PC-3 (cell line): Measurements from ENCODE around the gene LINC01488.

Experiments
- EZH2 ChIP-seq: fragments of 300-600 bp; sonication (generic); IDR thresholded peaks from one replicate; pipeline ENCODE4 v1.6.1; 2017; ENCODE audit warnings: antibody characterized with exemption, mild to moderate bottlenecking, low read length; ENCODE audit not compliant: unreplicated experiment
- EZH2phosphoT487 ChIP-seq: fragments of 300-600 bp; sonication (generic); IDR thresholded peaks from 2 replicates; pipeline ENCODE4 v1.6.1; 2018; ENCODE audit warnings: mild to moderate bottlenecking, antibody characterized with exemption, low read length, borderline replicate concordance
- TF ChIP-seq, protein P1 (sequence below): fragments of 300-600 bp; sonication (generic); conservative IDR thresholded peaks from 2 replicates; pipeline ENCODE4 v1.5.1; 2017; ENCODE audit warnings: antibody characterized with exemption, low read depth, mild to moderate bottlenecking, low read length

GRCh38 chr11:69442807-69443137 is 38.7 kb upstream of the LINC01488 start:
- TF ChIP-seq, protein P1, sequence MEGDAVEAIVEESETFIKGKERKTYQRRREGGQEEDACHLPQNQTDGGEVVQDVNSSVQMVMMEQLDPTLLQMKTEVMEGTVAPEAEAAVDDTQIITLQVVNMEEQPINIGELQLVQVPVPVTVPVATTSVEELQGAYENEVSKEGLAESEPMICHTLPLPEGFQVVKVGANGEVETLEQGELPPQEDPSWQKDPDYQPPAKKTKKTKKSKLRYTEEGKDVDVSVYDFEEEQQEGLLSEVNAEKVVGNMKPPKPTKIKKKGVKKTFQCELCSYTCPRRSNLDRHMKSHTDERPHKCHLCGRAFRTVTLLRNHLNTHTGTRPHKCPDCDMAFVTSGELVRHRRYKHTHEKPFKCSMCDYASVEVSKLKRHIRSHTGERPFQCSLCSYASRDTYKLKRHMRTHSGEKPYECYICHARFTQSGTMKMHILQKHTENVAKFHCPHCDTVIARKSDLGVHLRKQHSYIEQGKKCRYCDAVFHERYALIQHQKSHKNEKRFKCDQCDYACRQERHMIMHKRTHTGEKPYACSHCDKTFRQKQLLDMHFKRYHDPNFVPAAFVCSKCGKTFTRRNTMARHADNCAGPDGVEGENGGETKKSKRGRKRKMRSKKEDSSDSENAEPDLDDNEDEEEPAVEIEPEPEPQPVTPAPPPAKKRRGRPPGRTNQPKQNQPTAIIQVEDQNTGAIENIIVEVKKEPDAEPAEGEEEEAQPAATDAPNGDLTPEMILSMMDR, result no peak
- no peak for TF ChIP-seq EZH2phosphoT487
- no peak for TF ChIP-seq EZH2
